ENCODE results near the gene ZNF618.

DNA sequence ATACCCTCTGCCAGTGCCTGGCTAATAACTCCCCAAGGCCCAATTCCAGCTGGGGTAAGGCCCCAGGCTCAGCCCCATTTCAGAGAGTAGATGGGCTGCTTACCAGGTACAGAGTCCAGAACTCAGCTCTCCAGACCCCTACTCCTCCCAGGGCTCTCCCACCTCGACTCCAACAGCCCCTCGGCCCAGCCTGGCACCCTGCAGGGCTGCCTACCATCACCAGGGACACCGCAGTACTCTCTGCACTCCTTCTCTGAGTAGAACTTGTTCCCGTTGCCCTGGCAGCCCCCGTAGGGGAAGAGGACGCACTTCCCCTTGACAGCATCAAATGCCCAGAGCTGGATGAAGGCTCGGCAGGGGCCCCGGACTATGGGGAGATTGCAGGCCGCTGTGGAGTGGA is 184.6 kb downstream of the ZNF618 start:
- no peak for TF ChIP-seq NFIC (IDR thresholded peaks at IDR 0.05; ENCODE audit: borderline replicate concordance)
- TF ChIP-seq, protein P1, sequence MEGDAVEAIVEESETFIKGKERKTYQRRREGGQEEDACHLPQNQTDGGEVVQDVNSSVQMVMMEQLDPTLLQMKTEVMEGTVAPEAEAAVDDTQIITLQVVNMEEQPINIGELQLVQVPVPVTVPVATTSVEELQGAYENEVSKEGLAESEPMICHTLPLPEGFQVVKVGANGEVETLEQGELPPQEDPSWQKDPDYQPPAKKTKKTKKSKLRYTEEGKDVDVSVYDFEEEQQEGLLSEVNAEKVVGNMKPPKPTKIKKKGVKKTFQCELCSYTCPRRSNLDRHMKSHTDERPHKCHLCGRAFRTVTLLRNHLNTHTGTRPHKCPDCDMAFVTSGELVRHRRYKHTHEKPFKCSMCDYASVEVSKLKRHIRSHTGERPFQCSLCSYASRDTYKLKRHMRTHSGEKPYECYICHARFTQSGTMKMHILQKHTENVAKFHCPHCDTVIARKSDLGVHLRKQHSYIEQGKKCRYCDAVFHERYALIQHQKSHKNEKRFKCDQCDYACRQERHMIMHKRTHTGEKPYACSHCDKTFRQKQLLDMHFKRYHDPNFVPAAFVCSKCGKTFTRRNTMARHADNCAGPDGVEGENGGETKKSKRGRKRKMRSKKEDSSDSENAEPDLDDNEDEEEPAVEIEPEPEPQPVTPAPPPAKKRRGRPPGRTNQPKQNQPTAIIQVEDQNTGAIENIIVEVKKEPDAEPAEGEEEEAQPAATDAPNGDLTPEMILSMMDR (IDR thresholded peaks at IDR 0.05), result no peak
